KMS-11 (cell line): Measurements from ENCODE around the gene OLAH.

ENCODE experiments used
- H2AFZ ChIP-seq: fragments of 200-600 bp; sonication (generic); 2 replicates; pipeline ENCODE4 v1.6.1; 2016; ENCODE audit warnings: antibody characterized with exemption, mixed run types, low read depth
- H3K27ac ChIP-seq: fragments of 200-600 bp; sonication (generic); 2 replicates; pipeline ENCODE4 v1.6.1; 2016; ENCODE audit warnings: mild to moderate bottlenecking, mixed run types
- H3K27me3 ChIP-seq: fragments of 200-600 bp; sonication (generic); 2 replicates; pipeline ENCODE4 v1.6.1; 2017; ENCODE audit warnings: mild to moderate bottlenecking, low read depth, mixed run types, moderate library complexity; ENCODE audit not compliant: insufficient read depth
- H3K36me3 ChIP-seq: fragments of 200-600 bp; sonication (generic); 2 replicates; pipeline ENCODE4 v1.6.1; 2017; ENCODE audit warnings: mild to moderate bottlenecking, mixed run types; ENCODE audit not compliant: insufficient read depth
- H3K4me1 ChIP-seq: fragments of 200-600 bp; sonication (generic); 2 replicates; pipeline ENCODE4 v1.6.1; 2016; ENCODE audit warnings: mild to moderate bottlenecking, low read depth, mixed run types; ENCODE audit not compliant: poor library complexity, severe bottlenecking
- H3K4me2 ChIP-seq: fragments of 200-600 bp; sonication (generic); 2 replicates; pipeline ENCODE4 v1.7.0; 2016; ENCODE audit warnings: mild to moderate bottlenecking, mixed run types
- H3K4me3 ChIP-seq: fragments of 200-600 bp; sonication (generic); IDR thresholded peaks from 2 replicates; pipeline ENCODE4 v1.6.1; 2017; ENCODE audit warnings: low read depth, low read length, mixed read lengths; ENCODE audit not compliant: insufficient read depth
- H3K79me2 ChIP-seq: fragments of 200-600 bp; sonication (generic); 2 replicates; pipeline ENCODE4 v1.6.1; 2016; ENCODE audit warnings: low read depth, mixed run types; ENCODE audit not compliant: insufficient read depth
- H3K9ac ChIP-seq: fragments of 200-600 bp; sonication (generic); 2 replicates; pipeline ENCODE4 v1.6.1; 2016; ENCODE audit warnings: mild to moderate bottlenecking, mixed run types
- H4K20me1 ChIP-seq: fragments of 200-600 bp; sonication (generic); 2 replicates; pipeline ENCODE4 v1.6.1; 2016; ENCODE audit warnings: mild to moderate bottlenecking, mixed run types; ENCODE audit not compliant: insufficient read depth
- CTCF ChIP-seq: fragments of 200-600 bp; sonication (generic); conservative IDR thresholded peaks from 2 replicates; pipeline ENCODE4 v1.6.1; 2017; ENCODE audit warnings: low read depth, mild to moderate bottlenecking, antibody characterized with exemption, low read length, moderate library complexity, mixed read lengths

OLAH gene

GRCh38 chr10:15045380-15045779 lies 1.6 kb downstream of the OLAH start:
- TF ChIP-seq CTCF, result no peak
- Histone ChIP-seq H3K4me2 (no peak overlapping the region), H3K79me2 (no peaks in the 10 kb centered on the region), H3K27ac (no peak overlapping the region), H3K4me1 (peaks cover 4% of the 10 kb centered on the region), H4K20me1 (no peaks in the 10 kb centered on the region), H3K36me3 (no peaks in the 10 kb centered on the region), H3K27me3 (no peaks in the 10 kb centered on the region), H2AFZ (no peak overlapping the region), H3K4me3 (no peak overlapping the region), H3K9ac (no peak overlapping the region)

- H3K27me3 ChIP-seq, result no peaks in the 10 kb centered on the region
- no peaks in the 10 kb centered on the region for H3K36me3 ChIP-seq
- no peak overlapping the region for H3K4me2 ChIP-seq
- H3K4me1 ChIP-seq, result peaks cover 4% of the 10 kb centered on the region
- no peak overlapping the region for H3K27ac ChIP-seq
- no peaks in the 10 kb centered on the region for H4K20me1 ChIP-seq
- no peak for TF ChIP-seq CTCF
- no peaks in the 10 kb centered on the region for H3K79me2 ChIP-seq
- H2AFZ ChIP-seq, result no peak overlapping the region
- H3K9ac ChIP-seq, result no peak overlapping the region
- no peak overlapping the region for H3K4me3 ChIP-seq
These were observed 2.9 kb downstream of the OLAH start for GRCh38 chr10:15046626-15047025.

- no peaks in the 10 kb centered on the region for H3K36me3 ChIP-seq
- no peak overlapping the region for H3K9ac ChIP-seq
- TF ChIP-seq CTCF, result no peak
- H4K20me1 ChIP-seq, result no peaks in the 10 kb centered on the region
- H2AFZ ChIP-seq, result no peak overlapping the region
- no peak overlapping the region for H3K4me2 ChIP-seq
- no peak overlapping the region for H3K4me3 ChIP-seq
- H3K79me2 ChIP-seq, result no peaks in the 10 kb centered on the region
- H3K4me1 ChIP-seq, result no peaks in the 10 kb centered on the region
- H3K27me3 ChIP-seq, result no peaks in the 10 kb centered on the region
- no peak overlapping the region for H3K27ac ChIP-seq
These were observed 5.8 kb downstream of the OLAH start for GRCh38 chr10:15049533-15049932.

- no peaks in the 10 kb centered on the region for H3K36me3 ChIP-seq
- no peak overlapping the region for H3K4me2 ChIP-seq
- no peaks in the 10 kb centered on the region for H3K4me1 ChIP-seq
- no peaks in the 10 kb centered on the region for H3K79me2 ChIP-seq
- no peak overlapping the region for H2AFZ ChIP-seq
- H3K9ac ChIP-seq, result no peak overlapping the region
- TF ChIP-seq CTCF, result no peak
- no peak overlapping the region for H3K4me3 ChIP-seq
- H3K27me3 ChIP-seq, result no peaks in the 10 kb centered on the region
- no peak overlapping the region for H3K27ac ChIP-seq
- H4K20me1 ChIP-seq, result no peaks in the 10 kb centered on the region
These were observed 8.4 kb downstream of the OLAH start for GRCh38 chr10:15052121-15052520.

- Histone ChIP-seq H3K4me3 (no peak overlapping the region), H3K4me2 (no peak overlapping the region), H3K36me3 (no peaks in the 10 kb centered on the region), H2AFZ (no peak overlapping the region), H3K79me2 (no peaks in the 10 kb centered on the region), H3K27me3 (no peaks in the 10 kb centered on the region), H3K9ac (no peak overlapping the region), H4K20me1 (no peaks in the 10 kb centered on the region), H3K27ac (no peak overlapping the region), H3K4me1 (no peaks in the 10 kb centered on the region)
- TF ChIP-seq CTCF, result no peak
These were observed 9.3 kb downstream of the OLAH start for GRCh38 chr10:15053061-15053460.
